SJCRH30 (cell line): ENCODE results near the gene ATP13A2. TPM values are rescaled to one million over a fixed set of nuclear protein-coding genes. Genes with fewer than 3 reads are reported as not detected.
"Not testable (repeated sequence)": the region's sequence is repeated elsewhere in the genome, so short reads cannot be mapped to it uniquely, and the experiment has no call there.

Experiments
- DNase-seq, 2 experiments: peaks; one replicate each; pipeline ENCODE4 v3.0.0-alpha.2; 2015 to 2020
- H3K27ac ChIP-seq: fragments of 250-450 bp; sonication (Bioruptor Pico); 2 replicates; pipeline ENCODE4 v1.5.1; 2020; ENCODE audit warnings: mild to moderate bottlenecking, moderate library complexity
- H3K27me3 ChIP-seq: fragments of 250-450 bp; sonication (Bioruptor Pico); 2 replicates; pipeline ENCODE4 v1.5.1; 2020; ENCODE audit warnings: mild to moderate bottlenecking, moderate library complexity
- H3K36me3 ChIP-seq: fragments of 250-450 bp; sonication (Bioruptor Pico); 2 replicates; pipeline ENCODE4 v1.5.1; 2020; ENCODE audit warnings: mild to moderate bottlenecking, moderate library complexity
- H3K4me1 ChIP-seq: fragments of 250-450 bp; sonication (Bioruptor Pico); 2 replicates; pipeline ENCODE4 v1.5.1; 2020; ENCODE audit warnings: mild to moderate bottlenecking, moderate library complexity
- H3K4me3 ChIP-seq: fragments of 250-450 bp; sonication (Bioruptor Pico); 2 replicates; pipeline ENCODE4 v1.5.1; 2020; ENCODE audit warnings: mild to moderate bottlenecking, moderate library complexity
- H3K9me3 ChIP-seq: fragments of 250-450 bp; sonication (Bioruptor Pico); replicated peaks from 2 replicates; pipeline ENCODE4 v1.5.1; 2020; ENCODE audit warnings: mild to moderate bottlenecking, moderate library complexity
- total RNA-seq: library from RNA; depleted of rRNA; stranded (reverse); fragments of >200 nt; shearing (Covaris generic); gene quantifications from 2 replicates; pipeline ENCODE4 v1.2.3, GENCODE V29; 2014

The ATP13A2 gene
- total RNA-seq, 1 experiment from 2014 or later, result 77.9 TPM

DNA sequence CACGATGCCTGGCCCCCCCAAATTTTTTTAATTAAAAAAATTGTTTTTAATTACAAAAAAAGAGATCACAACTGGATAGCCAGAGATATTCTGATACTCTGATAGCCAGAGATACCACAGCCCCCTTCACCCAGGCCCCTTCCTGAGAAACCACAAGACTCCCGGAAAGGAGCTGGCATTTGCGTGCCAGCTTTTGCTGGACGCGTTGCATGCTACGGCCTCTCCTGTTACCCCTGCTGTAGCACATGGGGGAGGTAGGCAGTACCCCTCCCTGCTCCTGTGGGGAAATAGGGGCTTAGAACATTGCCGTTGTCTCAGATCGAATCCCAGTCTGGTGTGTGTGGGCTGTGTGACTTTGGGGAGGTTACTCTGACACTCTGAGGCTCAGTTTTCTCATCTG is 54.0 kb downstream of the ATP13A2 start:
- Histone ChIP-seq H3K4me1 (no peaks in the 10 kb centered on the region), H3K9me3 (no peaks in the 10 kb centered on the region), H3K27me3 (no peaks in the 10 kb centered on the region), H3K36me3 (peaks cover 5% of the 10 kb centered on the region), H3K27ac (no peak overlapping the region), H3K4me3 (no peak overlapping the region)
- DNase-seq, result no peak

DNA sequence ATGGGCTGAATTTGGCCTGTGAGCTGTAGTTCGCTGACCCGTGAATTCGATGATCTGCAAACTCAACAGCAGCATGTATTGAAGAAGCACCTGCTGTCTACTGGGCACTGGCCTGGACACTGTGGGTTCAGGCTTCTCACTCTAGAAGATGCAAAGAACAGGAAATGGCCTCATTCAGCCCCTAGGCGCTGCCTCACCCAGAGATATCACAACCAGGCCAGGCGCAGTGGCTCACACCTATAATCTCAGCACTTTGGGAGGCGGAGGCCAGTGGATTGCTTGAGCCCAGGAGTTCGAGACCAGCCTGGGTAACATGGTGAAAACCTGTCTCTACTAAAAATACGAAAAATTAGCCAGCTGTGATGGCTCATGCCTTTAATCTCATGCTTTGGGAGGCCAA is 55.0 kb downstream of the ATP13A2 start:
- no peak for DNase-seq
- H3K4me3 ChIP-seq, result no peak overlapping the region
- H3K36me3 ChIP-seq, result peaks cover 5% of the 10 kb centered on the region
- no peaks in the 10 kb centered on the region for H3K9me3 ChIP-seq
- H3K4me1 ChIP-seq, result no peaks in the 10 kb centered on the region
- no peak overlapping the region for H3K27ac ChIP-seq
- no peaks in the 10 kb centered on the region for H3K27me3 ChIP-seq

- DNase-seq, result no peak
- H3K4me3 ChIP-seq, result no peak overlapping the region
Measured at GRCh38 chr1:16955186-16955585, 56.5 kb downstream of the ATP13A2 start.

GRCh38 chr1:16954579-16954978 is 57.1 kb downstream of the ATP13A2 start:
- Histone ChIP-seq H3K27ac (no peak overlapping the region), H3K36me3 (peaks cover 5% of the 10 kb centered on the region), H3K4me1 (no peaks in the 10 kb centered on the region), H3K4me3 (no peak overlapping the region), H3K27me3 (no peaks in the 10 kb centered on the region), H3K9me3 (no peaks in the 10 kb centered on the region)
- DNase-seq, result no peak

More at GRCh38 chr1:16955186-16955585, 56.5 kb downstream of the ATP13A2 start:
- peaks cover 5% of the 10 kb centered on the region for H3K36me3 ChIP-seq
- H3K9me3 ChIP-seq, result no peaks in the 10 kb centered on the region
- no peaks in the 10 kb centered on the region for H3K27me3 ChIP-seq
- H3K4me1 ChIP-seq, result no peaks in the 10 kb centered on the region
- H3K27ac ChIP-seq, result no peak overlapping the region

DNA sequence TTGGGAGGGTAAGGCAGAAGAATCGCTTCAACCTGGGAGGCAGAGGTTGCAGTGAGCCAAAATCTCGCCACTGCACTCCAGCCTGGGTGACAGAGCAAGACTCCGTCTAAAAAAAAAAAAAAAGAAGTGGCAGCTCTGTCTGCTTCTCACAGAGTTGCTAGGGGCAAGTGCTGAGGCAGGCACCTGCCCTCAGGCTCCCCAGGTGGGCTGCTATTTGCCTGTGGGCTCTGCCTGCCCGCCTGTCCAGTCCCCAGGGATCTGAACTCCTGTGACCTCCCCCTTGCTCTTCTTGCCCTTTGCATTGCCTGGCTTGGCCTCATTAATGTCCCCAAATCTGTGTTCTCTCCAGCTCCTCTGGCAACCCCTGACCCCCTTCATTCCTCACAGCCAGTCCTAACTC is 59.4 kb downstream of the ATP13A2 start:
- not testable (repeated sequence) for DNase-seq, H3K4me1 ChIP-seq, H3K27ac ChIP-seq, H3K4me3 ChIP-seq, H3K9me3 ChIP-seq, H3K27me3 ChIP-seq, H3K36me3 ChIP-seq

DNA sequence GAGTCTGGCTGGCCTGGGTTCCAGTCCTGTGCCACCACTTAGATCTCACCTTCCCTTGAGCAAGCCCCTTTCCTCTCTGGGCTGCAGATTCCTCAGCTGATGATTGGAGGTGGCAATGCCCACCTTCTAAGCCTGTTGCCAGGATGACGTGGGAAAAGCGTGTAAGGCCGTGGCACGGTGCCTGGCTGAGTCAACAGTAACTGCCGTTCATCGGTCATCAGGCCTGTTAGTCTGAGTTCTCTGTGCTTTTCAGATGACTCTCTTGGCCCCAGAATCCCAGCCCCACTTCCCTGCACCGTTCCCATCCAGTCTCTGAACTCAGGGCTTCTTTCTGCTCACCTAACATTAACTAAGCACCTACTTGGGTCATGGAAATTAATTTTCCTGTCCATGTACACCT is 62.7 kb downstream of the ATP13A2 start:
- H3K4me1 ChIP-seq, DNase-seq: not testable (repeated sequence)
- peak overlapping the region; percentile 43 for H3K27ac ChIP-seq

DNA sequence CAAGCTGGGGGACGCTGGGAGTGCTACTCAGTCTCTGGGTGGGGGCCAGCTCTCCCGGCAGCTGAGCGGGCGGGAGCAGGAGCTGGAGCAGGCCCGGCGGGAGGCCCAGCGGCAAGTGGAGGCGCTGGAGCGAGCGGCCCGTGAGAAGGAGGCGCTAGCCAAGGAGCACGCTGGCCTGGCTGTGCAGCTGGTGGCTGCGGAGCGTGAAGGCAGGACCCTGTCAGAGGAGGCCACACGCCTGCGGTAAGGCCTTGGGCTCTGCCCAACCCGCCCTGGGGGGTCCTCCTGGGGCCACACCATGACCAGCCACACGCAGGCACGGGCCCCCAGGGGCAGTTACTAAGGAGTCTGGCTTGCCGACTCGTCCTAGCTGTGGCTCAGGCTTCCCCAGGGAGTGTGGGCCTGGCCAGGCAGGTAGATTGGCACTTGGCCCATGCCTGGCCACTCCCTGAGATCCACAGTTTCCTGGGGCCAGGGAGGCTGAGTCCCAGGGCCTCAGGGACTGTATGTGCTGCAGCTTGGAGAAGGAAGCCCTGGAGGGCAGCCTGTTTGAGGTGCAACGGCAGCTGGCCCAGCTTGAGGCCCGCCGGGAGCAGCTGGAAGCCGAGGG is 63.3 kb downstream of the ATP13A2 start:
- not testable (repeated sequence) for H3K27me3 ChIP-seq, H3K4me1 ChIP-seq, H3K36me3 ChIP-seq, H3K9me3 ChIP-seq
- H3K4me3 ChIP-seq, result 0 out of 2 replicates have a peak overlapping the region, but pooled peaks have one; percentile 4
- H3K27ac ChIP-seq, result peak overlapping the region; percentile 43
- DNase-seq, result peak; percentile 94 to 98

More for the DNA sequence above, 62.7 kb downstream of the ATP13A2 start:
- not testable (repeated sequence) for H3K4me3 ChIP-seq, H3K9me3 ChIP-seq, H3K36me3 ChIP-seq, H3K27me3 ChIP-seq

- no peak for DNase-seq
- Histone ChIP-seq H3K27me3 (no peaks in the 10 kb centered on the region), H3K9me3 (no peaks in the 10 kb centered on the region), H3K4me1 (peaks cover 8% of the 10 kb centered on the region; the same call in 1 of the 2 replicates), H3K36me3 (no peaks in the 10 kb centered on the region; the same call in 1 of the 2 replicates), H3K4me3 (no peak overlapping the region), H3K27ac (no peak overlapping the region)
Measured at GRCh38 chr1:16946646-16947045, 65.1 kb downstream of the ATP13A2 start.

DNA sequence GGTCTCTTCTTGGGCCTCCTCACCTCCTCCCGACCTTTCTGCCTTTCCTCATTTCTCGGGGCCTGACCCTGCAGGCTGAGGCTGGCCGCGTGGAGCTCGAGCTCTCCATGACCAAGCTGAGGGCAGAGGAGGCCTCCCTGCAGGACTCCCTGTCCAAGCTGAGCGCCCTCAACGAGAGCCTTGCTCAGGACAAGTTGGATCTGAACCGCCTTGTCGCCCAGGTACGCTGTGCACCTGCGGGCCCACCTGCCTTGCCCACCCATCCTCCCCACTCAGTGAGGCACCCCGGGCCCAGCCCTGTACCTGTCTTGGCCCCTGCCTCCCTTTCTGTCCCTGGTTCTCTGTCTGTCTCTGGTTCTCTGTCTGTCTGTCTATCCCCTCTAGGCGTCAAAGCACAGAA is 65.5 kb downstream of the ATP13A2 start:
- not testable (repeated sequence) for H3K4me1 ChIP-seq, H3K27me3 ChIP-seq, H3K27ac ChIP-seq, H3K9me3 ChIP-seq, DNase-seq, H3K4me3 ChIP-seq, H3K36me3 ChIP-seq

DNA sequence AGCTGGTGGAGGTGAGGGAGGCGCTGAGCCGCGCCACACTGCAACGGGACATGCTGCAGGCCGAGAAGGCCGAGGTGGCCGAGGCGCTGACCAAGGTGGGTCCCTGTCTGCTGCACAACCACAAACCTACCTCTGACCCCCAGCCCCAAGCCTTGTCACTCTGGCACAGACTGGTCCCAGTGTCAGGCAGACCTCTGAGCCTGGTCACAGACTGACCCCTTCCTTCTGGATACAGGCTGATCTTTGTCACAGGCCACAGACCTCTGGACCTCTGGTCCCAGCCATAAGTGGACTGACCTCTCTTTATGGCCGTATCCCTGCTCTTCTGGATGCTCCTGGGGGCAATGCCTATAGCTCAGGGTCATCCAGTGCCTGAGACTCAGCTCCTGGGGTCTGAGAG is 66.2 kb downstream of the ATP13A2 start:
- not testable (repeated sequence) for H3K4me3 ChIP-seq, H3K4me1 ChIP-seq, DNase-seq, H3K9me3 ChIP-seq, H3K27ac ChIP-seq, H3K27me3 ChIP-seq, H3K36me3 ChIP-seq

DNA sequence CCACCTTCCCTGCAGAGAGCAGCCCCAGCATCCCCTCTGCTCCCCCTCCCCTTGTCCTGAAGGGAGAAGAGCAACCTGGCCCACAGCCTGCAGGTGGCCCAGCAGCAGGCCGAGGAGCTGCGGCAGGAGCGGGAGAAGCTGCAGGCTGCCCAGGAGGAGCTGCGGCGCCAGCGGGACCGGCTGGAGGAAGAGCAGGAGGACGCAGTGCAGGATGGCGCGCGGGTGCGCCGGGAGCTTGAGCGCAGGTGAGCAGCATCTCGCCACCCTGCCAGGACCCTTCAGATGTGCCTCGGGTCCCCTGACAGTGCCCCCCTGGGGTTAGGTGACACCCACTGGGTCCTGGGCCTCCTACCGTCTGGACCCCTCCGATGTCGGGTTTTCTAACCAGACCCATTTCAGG is 67.7 kb downstream of the ATP13A2 start:
- H3K4me3 ChIP-seq, result no peak overlapping the region
- no peak overlapping the region for H3K27ac ChIP-seq
- no peaks in the 10 kb centered on the region; the same call in 1 of the 2 replicates for H3K36me3 ChIP-seq
- DNase-seq, result no peak
- H3K9me3 ChIP-seq, result no peaks in the 10 kb centered on the region
- H3K27me3 ChIP-seq, result no peaks in the 10 kb centered on the region
- peaks cover 8% of the 10 kb centered on the region; the same call in 1 of the 2 replicates for H3K4me1 ChIP-seq

DNA sequence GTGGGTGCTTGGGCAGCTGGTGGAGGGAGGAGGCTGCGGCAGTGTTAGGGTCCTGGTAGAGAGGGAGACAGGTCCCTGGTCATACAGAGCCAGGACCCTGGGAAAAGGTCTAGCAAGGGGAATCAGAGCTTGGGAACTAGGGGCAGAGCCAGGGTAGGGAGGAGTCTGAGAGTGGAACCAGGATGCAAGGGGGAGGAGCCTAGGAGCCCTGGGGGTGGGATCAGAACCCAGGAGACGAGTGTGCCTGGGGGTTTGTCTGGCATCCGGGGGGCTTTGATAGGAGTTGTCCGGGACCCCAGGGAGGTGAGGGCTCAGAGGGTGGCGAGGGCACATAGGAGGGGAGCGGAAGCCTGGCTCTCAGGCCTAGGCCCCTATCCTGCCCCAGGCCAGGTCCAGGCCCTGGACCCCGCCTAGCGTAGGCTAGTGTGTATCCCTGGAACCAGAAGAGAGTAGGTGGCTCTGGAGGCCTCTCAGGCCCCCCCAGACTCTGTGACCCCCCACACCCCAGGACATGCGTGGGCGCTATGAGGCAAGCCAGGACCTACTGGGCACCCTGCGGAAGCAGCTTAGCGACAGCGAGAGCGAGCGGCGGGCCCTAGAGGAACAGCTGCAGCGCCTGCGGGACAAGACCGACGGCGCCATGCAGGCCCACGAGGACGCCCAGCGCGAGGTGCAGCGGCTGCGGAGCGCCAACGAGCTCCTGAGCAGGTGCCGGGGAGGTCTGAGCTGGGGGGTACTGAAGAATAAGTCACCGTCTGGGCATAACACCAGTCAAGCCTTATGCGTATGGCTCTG is 72.1 kb downstream of the ATP13A2 start:
- H3K36me3 ChIP-seq, H3K27ac ChIP-seq, DNase-seq, H3K27me3 ChIP-seq, H3K4me1 ChIP-seq, H3K9me3 ChIP-seq, H3K4me3 ChIP-seq: not testable (repeated sequence)

DNA sequence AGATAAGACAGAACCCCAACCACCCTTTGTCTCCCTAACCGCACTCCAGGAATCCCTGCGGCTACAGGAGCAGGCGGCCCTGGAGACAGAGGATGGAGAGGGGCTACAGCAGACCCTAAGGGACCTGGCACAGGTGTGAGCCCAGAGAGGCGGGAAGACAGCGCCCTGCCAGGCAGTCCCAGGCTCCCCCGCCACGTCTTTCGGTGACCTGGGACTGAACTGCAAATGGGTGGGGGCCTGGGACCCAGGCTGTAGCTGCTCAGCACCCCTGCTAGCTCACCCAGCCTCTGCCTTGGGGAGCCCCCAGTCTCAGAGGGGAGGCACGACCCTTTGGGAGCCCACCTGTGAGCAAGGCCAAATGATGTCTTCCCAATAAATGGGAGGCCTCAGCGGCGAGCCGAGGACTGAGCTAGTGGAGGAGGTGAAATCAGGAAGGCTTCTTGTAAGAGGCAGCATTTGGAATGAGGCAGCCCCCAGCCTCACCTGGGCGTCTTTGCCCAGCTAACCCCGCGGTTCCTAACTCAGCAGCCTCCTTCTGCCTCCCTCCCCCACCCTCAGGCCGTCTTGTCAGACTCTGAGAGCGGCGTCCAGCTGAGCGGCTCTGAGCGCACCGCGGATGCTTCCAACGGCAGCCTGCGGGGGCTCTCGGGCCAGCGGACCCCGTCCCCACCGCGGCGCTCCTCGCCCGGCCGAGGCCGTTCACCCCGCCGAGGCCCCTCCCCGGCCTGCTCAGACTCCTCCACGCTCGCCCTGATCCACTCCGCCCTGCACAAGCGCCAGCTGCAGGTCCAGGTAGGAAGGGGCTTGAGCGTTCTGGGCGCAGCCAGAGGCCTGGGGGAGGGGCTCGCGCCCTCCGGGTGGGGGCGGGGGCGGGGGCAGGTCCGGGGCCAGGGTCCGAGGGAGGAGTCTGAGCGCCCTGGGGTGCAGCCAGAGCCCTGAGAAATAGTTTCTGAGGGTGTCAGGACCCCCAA is 73.1 kb downstream of the ATP13A2 start:
- DNase-seq, result no peak
- Histone ChIP-seq H3K36me3 (no peaks in the 10 kb centered on the region), H3K9me3 (no peaks in the 10 kb centered on the region), H3K4me3 (no peak overlapping the region), H3K4me1 (no peaks in the 10 kb centered on the region), H3K27ac (no peak overlapping the region), H3K27me3 (no peaks in the 10 kb centered on the region)

- not testable (repeated sequence) for H3K27ac ChIP-seq, H3K4me3 ChIP-seq, DNase-seq, H3K36me3 ChIP-seq, H3K27me3 ChIP-seq, H3K9me3 ChIP-seq, H3K4me1 ChIP-seq
Measured at GRCh38 chr1:16936580-16936979, 75.1 kb downstream of the ATP13A2 start.
